Panc1 (cell line): ENCODE results near the gene FOSB.

Source experiments
- POLR2AphosphoS5 ChIP-seq: IDR thresholded peaks from 2 replicates; pipeline ENCODE4 v1.6.1; 2012; ENCODE audit warnings: mild to moderate bottlenecking, low read depth, low read length, moderate library complexity
- REST ChIP-seq, 2 experiments: IDR thresholded peaks; 2 replicates each; pipeline ENCODE4 v1.6.1; 2011 to 2012; ENCODE audit warnings: low read depth in 2 of 2, control low read depth in 1 of 2, low read length in 1 of 2, mild to moderate bottlenecking in 1 of 2, moderate library complexity in 1 of 2; ENCODE audit not compliant: insufficient read depth in 1 of 2
- SIN3A ChIP-seq: IDR thresholded peaks from 2 replicates; pipeline ENCODE4 v1.6.1; 2012; ENCODE audit warnings: low read depth, mild to moderate bottlenecking, low read length, moderate library complexity, borderline replicate concordance; ENCODE audit not compliant: insufficient read depth
- TF ChIP-seq, protein P1 (sequence below): fragments of 450-650 bp; IDR thresholded peaks from 2 replicates; pipeline ENCODE4 v1.5.1; 2017; ENCODE audit warnings: mild to moderate bottlenecking

GRCh38 chr19:45524575-45525129 is 56.9 kb downstream of the FOSB start:
- TF ChIP-seq POLR2AphosphoS5 (no peak), SIN3A (no peak), REST (IDR thresholded peaks at IDR 0.05; ENCODE audit: insufficient read depth in 1 of 2, low read depth in 2 of 2, low read length in 1 of 2) (no peak)
- TF ChIP-seq, protein P1, sequence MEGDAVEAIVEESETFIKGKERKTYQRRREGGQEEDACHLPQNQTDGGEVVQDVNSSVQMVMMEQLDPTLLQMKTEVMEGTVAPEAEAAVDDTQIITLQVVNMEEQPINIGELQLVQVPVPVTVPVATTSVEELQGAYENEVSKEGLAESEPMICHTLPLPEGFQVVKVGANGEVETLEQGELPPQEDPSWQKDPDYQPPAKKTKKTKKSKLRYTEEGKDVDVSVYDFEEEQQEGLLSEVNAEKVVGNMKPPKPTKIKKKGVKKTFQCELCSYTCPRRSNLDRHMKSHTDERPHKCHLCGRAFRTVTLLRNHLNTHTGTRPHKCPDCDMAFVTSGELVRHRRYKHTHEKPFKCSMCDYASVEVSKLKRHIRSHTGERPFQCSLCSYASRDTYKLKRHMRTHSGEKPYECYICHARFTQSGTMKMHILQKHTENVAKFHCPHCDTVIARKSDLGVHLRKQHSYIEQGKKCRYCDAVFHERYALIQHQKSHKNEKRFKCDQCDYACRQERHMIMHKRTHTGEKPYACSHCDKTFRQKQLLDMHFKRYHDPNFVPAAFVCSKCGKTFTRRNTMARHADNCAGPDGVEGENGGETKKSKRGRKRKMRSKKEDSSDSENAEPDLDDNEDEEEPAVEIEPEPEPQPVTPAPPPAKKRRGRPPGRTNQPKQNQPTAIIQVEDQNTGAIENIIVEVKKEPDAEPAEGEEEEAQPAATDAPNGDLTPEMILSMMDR, result no peak
